Stomach (tissue), 9 donors: Measurements from ENCODE around the gene UHRF1. TPM values are rescaled to one million over a fixed set of nuclear protein-coding genes. Genes with fewer than 3 reads are reported as not detected.

ENCODE experiments used
- DNase-seq, 2 donors: peaks; one replicate each; pipeline versions ENCODE4 v3.0.0 to v3.0.0-alpha.2; 2013 to 2019
- H3K27ac ChIP-seq, 5 donors: fragments of 200-600 bp in 4 of 5; sonication (generic) in 4 of 5; one replicate each; pipeline ENCODE4 v1.5.1; 2013 to 2019; ENCODE audit warnings: mild to moderate bottlenecking in 1 of 5, moderate library complexity in 1 of 5
- H3K27me3 ChIP-seq, 3 donors: fragments of 200-600 bp; sonication (generic); one replicate each; pipeline ENCODE4 v1.5.1; 2017 to 2019; ENCODE audit warnings: mixed run types in 1 of 3
- H3K36me3 ChIP-seq, 4 donors: fragments of 200-600 bp; sonication (generic); 1 replicate in 3 of 4; 2 replicates in 1 of 4; pipeline ENCODE4 v1.5.1; 2016 to 2019
- H3K4me1 ChIP-seq, 4 donors: fragments of 200-600 bp; sonication (generic); one replicate each; pipeline ENCODE4 v1.5.1; 2016 to 2019
- H3K4me3 ChIP-seq, 4 donors: fragments of 200-600 bp; sonication (generic) in 3 of 4; one replicate each; pipeline ENCODE4 v1.5.1; 2016 to 2019; ENCODE audit warnings: mild to moderate bottlenecking in 1 of 4
- H3K9me3 ChIP-seq, 4 donors: fragments of 200-600 bp; sonication (generic); one replicate each; pipeline ENCODE4 v1.5.1; 2016 to 2019
- CTCF ChIP-seq, 7 experiments: fragments of 450-650 bp in 4 of 7; fragments of 200-600 bp in 3 of 7; sonication (generic) in 3 of 7; IDR thresholded peaks; one replicate each; pipeline ENCODE4 v1.5.1; 2016 to 2019; ENCODE audit warnings: antibody characterized with exemption in 7 of 7, control low read depth in 2 of 7, mild to moderate bottlenecking in 1 of 7
- EP300 ChIP-seq: sonication (generic); formaldehyde crosslinking; IDR thresholded peaks from one replicate; pipeline ENCODE4 v1.6.1; 2017; ENCODE audit warnings: antibody characterized with exemption
- POLR2A ChIP-seq, 4 donors: fragments of 450-650 bp; IDR thresholded peaks; one replicate each; pipeline ENCODE4 v1.6.1; 2016; ENCODE audit warnings: antibody characterized with exemption in 4 of 4, control low read depth in 2 of 4, mild to moderate bottlenecking in 1 of 4, moderate library complexity in 1 of 4
- POLR2AphosphoS5 ChIP-seq, 3 donors: sonication (generic); formaldehyde crosslinking; IDR thresholded peaks; one replicate each; pipeline ENCODE4 v1.6.1; 2016; ENCODE audit warnings: antibody characterized with exemption in 3 of 3
- WGBS, 5 donors: extraction: QIAGEN DNeasy Blood & Tissue Kit in 3 of 5; methylation state at CpG; one replicate each; pipeline versions ENCODE4 v1.1.5 to v1.1.7; 2013 to 2018; 5-methylcytosine and 5-hydroxymethylcytosine counted together
- intact Hi-C: fragments of 100-400 bp; cut with DNase I; formaldehyde crosslinking; loops from one replicate; pipeline ENCODE4 v1.15.1; 2023; ENCODE audit warnings: low total_unique reads
- polyA plus RNA-seq, 3 donors: library from polyadenylated mRNA; stranded (reverse); fragments of 200-250 nt; gene quantifications; one replicate each; pipeline ENCODE4 v1.2.3, GENCODE V29; 2013
- total RNA-seq, 5 donors: library from RNA; depleted of rRNA; stranded (reverse); fragments of >200 nt; gene quantifications; one replicate each; pipeline versions ENCODE4 v1.1.0 to v1.2.3, GENCODE V29; 2014 to 2016
- donor health status: healthy with polysubstance abuse.
- donor health status: Bipolar disorder and iron deficiency.
- donor health status: healthy.

UHRF1 gene
- total and polyA plus RNA-seq, 8 donors, result 0.58 to 20.5 (median 4.1) TPM

- peak; percentile 68 to 85 for DNase-seq
- Histone ChIP-seq H3K9me3 (no peaks in the 10 kb centered on the region), H3K36me3 (peaks cover 0 to 12% (median 5%) of the 10 kb centered on the region in 4 donors), H3K27ac (peak overlapping the region; percentile 70 to 91 (median 90)), H3K4me1 (peaks cover 6 to 46% (median 18%) of the 10 kb centered on the region in 4 donors), H3K27me3 (no peaks in the 10 kb centered on the region), H3K4me3 (peak overlapping the region; percentile 66 to 80 (median 72))
- intact Hi-C loops, result no loop called here
- no peak for TF ChIP-seq CTCF (IDR thresholded peaks at IDR 0.05)
- no peak for TF ChIP-seq POLR2AphosphoS5 (IDR thresholded peaks at IDR 0.05)
- TF ChIP-seq EP300, result no peak
- no peak for TF ChIP-seq POLR2A (IDR thresholded peaks at IDR 0.05)
- WGBS, 5 donors, result 1 to 3% (median 2%) methylated on average over 21 to 22 of the region's 22 CpGs
These were observed 42.5 kb upstream of the UHRF1 start for GRCh38 chr19:4866595-4867424.

GRCh38 chr19:4867534-4868285 is 41.6 kb upstream of the UHRF1 start, which contains the start of gene PLIN3:
TSS of gene PLIN3 (minus strand) at chr19:4867667. CDS start at chr19:4861394, 6,273 bp downstream.
- TF ChIP-seq POLR2AphosphoS5 (IDR thresholded peaks at IDR 0.05) (peak in 2 of 3 donors; percentile 54 to 69), POLR2A (IDR thresholded peaks at IDR 0.05) (no peak), EP300 (no peak), CTCF (IDR thresholded peaks at IDR 0.05) (peak in 1 of 7 experiments; percentile 15)
- peaks cover 6 to 45% (median 17%) of the 10 kb centered on the region in 4 donors for H3K4me1 ChIP-seq
- H3K9me3 ChIP-seq, result no peaks in the 10 kb centered on the region
- no peaks in the 10 kb centered on the region for H3K27me3 ChIP-seq
- peak within 1 kb of the TSS; percentile 66 to 80 (median 72) for H3K4me3 ChIP-seq
- peak; percentile 98 for DNase-seq
- intact Hi-C loops, result no loop called here
- H3K27ac ChIP-seq, result peak within 1 kb of the TSS; percentile 70 to 91 (median 90)
- WGBS, 5 donors, result 2 to 7% (median 2%) methylated on average over 21 to 46 of the region's 46 CpGs
- H3K36me3 ChIP-seq, result peaks cover 0 to 4% (median 1%) of the 10 kb centered on the region in 4 donors

GRCh38 chr19:4868286-4868834 is 40.9 kb upstream of the UHRF1 start:
- Histone ChIP-seq H3K9me3 (no peaks in the 10 kb centered on the region), H3K36me3 (no peaks in the 10 kb centered on the region), H3K27me3 (no peaks in the 10 kb centered on the region), H3K27ac (peak overlapping the region in 4 of 5 donors; percentile 84 to 91 (median 90)), H3K4me1 (peaks cover 6 to 45% (median 17%) of the 10 kb centered on the region in 4 donors), H3K4me3 (peak overlapping the region; percentile 66 to 80 (median 72))
- intact Hi-C loops, result no loop called here
- 58 to 80% (median 65%) methylated on average over 10 of the region's 10 CpGs for WGBS, 5 donors
- TF ChIP-seq EP300, result no peak
- TF ChIP-seq POLR2AphosphoS5 (IDR thresholded peaks at IDR 0.05), result no peak
- TF ChIP-seq CTCF (IDR thresholded peaks at IDR 0.05), result no peak
- no peak for TF ChIP-seq POLR2A (IDR thresholded peaks at IDR 0.05)
- DNase-seq, result no peak
